ENCODE measurements around the gene NFATC2. TPM values are rescaled to one million over a fixed set of nuclear protein-coding genes. Genes with fewer than 3 reads are reported as not detected.

NFATC2 gene
- total RNA-seq, 1 donor from 2014 or later, result 11.0 TPM

DNA sequence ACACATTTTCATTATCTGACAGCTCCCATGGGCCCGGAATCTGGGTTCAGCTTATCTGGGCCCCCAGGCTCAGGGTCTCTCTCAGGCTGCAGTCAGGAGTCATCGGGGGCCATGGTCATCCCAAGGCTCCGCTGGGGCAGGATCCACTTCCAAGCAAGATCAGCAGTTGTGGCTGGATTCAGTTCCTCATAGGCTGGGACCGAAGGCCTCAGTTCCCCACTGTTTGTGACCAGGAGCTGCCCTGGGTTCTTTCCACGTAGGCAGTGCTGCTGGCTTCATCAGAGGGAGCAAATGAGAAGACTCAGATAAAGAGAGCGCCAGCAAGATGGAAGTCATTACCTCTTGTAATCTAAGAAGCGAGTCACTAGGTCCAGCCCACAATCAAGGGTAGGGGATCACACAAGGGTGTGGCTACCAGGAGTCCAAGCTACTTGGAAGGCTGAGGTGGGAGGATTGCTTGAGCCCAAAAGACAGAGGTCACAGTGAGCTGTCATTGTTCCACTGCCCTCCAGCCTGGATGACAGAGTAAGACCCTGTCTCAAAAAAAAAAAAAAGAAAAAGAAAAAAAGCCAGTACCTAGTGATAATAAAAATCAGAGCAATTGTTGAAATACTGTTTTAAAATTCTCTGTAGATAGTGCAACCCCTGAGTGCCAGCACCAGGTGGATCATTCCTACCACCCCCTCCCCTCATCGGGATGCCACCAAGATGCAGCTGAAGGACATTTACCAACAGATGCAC is 162.7 kb downstream of the NFATC2 start:
- no peak for ATAC-seq
- intact Hi-C loops (cut with DNase I), result loop anchor here (5.0 kb wide), 1 partner anchor 218 kb away; no protein-coding TSS in a partner anchor
- DNase-seq (ENCODE audit: low spot score), result peak; percentile 47

DNA sequence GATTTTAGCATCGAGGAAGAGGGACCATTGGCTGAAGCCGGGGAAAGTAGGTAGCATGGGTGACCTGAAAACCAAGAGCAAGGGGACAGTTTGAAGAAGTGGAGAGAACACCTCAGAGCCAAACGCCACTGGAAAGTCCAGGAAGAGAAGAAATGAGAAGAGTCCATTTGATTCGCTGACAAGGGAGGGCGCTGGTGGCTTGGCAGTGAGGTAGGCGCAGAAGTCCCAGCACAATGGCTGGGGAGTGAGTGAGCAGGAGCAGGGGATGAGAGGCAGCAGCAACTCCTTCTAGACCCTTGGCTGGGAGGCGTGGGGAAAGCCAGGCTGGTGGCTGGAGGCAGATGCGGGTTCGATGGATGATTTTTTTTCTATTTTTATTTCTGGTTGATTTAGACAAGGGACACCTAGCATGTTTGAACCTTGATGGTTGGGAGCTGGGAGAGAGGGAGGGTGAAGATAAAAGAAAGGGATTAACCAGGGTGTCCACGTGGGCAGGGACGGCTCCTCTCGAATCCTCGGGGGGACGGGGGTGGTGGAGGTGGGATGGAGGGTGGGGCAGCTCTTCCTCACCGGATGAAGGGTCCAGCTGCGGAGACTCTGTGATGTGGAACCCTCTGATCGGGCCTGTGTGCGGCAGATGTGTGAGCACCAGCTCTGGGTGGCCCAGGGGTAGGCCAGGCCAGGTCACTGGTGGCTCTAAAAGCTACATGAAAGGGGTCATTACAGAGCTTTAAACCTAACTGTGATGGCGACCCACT is 164.2 kb downstream of the NFATC2 start:
- ATAC-seq, result no peak
- intact Hi-C loops (cut with DNase I), result loop anchor here (5.0 kb wide), 1 partner anchor 219 kb away; no protein-coding TSS in a partner anchor
- DNase-seq (ENCODE audit: low spot score), result peak; percentile 52

DNA sequence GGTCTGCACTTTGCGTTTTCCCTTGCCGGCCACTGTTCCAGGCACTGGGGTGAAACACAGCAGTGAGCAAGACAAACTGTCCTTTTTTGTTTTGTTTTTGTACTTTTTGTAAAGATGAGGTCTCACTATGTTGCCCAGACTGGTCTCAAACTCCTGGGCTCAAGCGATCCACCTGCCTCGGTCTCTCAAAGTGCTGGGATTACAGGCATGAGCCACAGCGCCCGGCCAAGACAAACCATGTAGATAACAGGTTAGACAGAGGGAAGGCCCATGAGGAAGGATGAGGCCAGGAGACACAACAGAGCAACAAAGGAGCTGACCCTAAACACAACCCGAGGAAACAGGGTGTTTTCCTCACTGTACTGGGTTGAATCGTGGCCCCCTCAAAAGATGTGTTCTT is 165.4 kb downstream of the NFATC2 start:
- intact Hi-C loops (cut with DNase I), result loop anchor here (5.0 kb wide), 1 partner anchor 220 kb away; no protein-coding TSS in a partner anchor
- DNase-seq (ENCODE audit: low spot score) (no peak), ATAC-seq (no peak)

DNA sequence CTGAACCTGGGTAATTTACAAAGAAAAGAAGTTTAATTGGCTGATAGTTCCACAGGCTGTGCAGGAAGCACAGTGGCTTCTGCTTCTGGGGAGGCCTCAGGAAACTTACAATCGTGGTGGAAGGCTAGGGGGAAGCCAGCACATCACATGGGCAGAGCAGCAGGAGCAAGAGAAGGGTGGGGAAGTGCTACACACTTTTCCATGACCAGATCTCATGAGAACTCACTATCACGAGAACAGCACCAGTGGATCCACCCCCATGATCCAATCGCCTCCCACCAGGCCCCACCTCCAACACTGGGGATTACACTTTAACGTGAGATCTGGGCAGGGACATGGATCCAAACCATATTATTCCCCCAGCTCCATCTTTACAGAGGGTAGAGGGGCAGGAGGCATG is 166.4 kb downstream of the NFATC2 start:
- no peak for ATAC-seq
- intact Hi-C loops (cut with DNase I), result loop anchor here (5.0 kb wide), 1 partner anchor 221 kb away; no protein-coding TSS in a partner anchor
- no peak for DNase-seq (ENCODE audit: low spot score)

DNA sequence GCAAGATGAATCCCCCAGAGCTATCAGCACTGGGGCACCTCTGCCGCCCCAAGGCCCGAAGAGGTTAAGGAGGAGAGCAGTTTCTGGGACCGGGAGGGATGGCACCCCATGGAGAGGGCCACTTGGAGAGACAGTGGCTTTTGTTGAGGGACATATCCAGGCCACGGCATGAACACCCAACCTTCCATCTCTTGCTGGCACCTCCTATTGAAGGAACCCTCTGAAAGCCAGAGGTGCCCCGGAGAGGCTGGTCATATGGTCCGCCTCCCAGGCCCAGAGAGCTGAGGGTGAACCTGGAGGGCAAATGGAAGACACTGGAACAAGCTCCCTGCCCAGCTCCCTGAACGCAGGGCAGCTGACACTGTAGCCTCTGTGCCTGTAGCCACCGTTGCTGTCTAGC is 167.0 kb downstream of the NFATC2 start:
- DNase-seq (ENCODE audit: low spot score), result no peak

DNA sequence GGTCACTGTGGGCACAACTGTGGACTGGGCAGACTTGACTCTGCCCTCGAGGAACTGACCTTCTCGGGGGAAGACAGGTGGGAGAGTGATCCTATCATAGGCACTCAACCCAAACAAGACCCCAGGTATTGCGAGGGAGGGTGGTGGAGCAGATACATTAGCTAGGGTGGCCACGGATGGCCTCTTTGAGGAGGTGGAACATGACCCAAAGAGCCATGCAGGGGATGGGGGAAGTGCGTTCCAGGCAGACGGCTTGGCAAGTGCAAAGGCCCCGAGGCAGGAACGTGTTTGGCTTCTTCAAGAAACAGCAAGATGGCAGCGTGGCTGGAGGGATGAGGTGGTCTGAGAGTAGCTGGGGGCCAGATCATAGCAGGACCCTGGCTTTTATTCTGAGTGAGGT is 167.6 kb downstream of the NFATC2 start:
- ATAC-seq, result no peak
- intact Hi-C loops (cut with DNase I), result loop anchor here (5.0 kb wide), 1 partner anchor 222 kb away; no protein-coding TSS in a partner anchor
- DNase-seq (ENCODE audit: low spot score), result peak; percentile 49

More for the DNA sequence above, 167.0 kb downstream of the NFATC2 start:
- ATAC-seq, result no peak
- intact Hi-C loops (cut with DNase I), result loop anchor here (5.0 kb wide), 1 partner anchor 222 kb away; no protein-coding TSS in a partner anchor

DNA sequence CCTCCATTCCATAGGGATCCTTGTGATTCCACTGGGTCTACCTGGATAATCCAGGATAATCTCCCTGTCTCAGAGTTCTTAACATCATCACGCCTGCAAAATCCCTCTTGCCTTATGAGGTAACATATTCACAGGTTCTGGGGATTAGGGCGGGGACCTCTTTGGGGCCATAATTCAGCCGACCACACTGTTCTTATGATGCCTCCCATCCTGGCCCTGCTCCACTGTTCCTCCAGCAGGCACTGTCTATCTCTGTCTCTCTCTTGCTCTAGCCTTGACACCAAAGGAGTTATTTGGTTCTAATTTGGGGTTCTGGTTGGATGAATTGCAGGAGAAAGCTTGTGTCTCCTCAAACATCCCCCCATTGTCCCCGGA is 168.1 kb downstream of the NFATC2 start:
- DNase-seq (ENCODE audit: low spot score) (peak; percentile 19), ATAC-seq (no peak)
- intact Hi-C loops (cut with DNase I), result no loop called here

DNA sequence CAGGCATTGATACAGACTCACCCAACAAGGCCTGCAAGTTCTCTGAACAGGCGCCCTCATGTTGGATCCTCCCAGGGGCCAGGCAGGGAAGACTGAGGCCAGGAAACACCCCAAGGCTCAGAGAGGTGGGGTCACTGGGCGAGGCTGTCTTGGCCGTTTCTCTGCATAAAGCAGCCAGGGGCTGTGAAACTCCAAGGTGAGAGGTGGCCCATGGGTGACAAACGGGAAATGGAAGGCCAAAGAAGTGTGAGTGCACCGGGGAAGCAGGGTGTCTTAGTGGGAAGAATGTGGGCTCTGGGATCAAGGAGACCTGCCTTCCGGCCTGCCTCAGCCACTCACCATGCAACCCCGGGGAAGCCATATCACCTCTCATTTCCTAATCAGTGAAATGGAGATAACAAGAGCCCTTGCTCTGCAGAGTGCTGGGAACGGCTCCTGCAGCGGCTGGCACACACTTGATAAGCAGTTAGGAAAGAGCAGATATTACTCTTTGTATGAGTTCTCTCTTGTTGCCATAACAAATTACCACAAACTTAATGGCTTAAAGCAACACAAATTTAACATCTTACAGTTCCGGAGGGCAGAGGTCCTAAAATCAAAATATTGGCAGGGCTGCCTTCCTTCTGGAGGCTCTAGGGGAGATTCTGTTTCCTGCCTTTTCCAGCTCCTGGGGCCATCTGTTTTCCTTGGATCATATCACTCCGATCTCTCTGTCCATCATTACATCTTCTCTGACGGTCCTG is 168.6 kb downstream of the NFATC2 start:
- DNase-seq (ENCODE audit: low spot score) (no peak), ATAC-seq (peak; percentile 69)
- intact Hi-C loops (cut with DNase I), result no loop called here

DNA sequence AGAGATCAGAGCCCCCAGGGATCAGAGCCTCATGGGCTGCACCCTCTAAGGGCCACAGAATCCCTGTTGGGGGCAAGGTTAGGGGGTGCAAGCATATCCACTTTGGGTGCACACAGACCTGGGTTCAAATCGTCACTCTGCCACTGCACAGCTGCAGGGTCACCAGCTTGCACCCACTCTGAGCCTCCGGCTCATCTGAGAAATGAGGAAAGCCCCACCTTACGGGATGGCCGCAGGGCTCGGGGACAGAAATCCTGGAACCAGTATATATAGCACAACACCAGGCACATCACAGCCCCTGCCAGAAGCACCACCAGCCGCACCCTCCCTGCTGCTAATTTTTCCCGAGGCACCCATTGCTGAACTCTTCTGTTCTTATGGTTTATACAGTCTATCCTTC is 169.6 kb downstream of the NFATC2 start:
- DNase-seq (ENCODE audit: low spot score), result no peak
- no peak for ATAC-seq
- intact Hi-C loops (cut with DNase I), result no loop called here

DNA sequence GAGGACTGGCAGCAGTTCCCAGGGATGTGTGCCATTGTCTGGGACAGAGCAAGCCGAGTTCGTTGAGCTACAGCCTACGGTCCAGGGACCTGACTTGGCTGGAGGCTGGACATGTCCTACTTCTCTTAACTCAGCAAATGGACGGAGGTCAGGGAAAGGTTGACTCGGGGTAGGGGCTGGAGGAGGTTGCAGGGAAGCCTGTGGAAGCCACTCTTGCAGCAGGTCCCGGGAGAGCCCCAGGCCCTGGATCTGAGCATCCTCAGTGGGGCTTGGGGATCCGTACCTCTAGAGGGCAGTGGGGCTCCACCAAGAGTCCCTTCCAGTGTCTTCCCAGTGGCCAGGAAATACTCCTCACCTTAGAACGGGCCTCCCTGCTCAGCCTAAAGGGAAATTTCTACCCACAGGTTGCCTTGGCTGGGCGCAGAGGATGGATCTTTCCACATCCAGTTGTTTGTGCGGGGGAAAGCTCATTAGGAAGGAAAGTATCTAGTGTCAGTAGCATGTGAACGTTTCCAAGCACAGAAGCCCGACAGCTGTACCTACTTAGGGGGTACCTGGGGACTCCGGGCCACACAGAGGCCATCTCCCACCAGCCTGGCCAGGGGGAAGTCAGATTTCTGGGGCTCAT is 170.2 kb downstream of the NFATC2 start:
- intact Hi-C loops (cut with DNase I), result no loop called here
- ATAC-seq (peak; percentile 92), DNase-seq (ENCODE audit: low spot score) (peak; percentile 80)

DNA sequence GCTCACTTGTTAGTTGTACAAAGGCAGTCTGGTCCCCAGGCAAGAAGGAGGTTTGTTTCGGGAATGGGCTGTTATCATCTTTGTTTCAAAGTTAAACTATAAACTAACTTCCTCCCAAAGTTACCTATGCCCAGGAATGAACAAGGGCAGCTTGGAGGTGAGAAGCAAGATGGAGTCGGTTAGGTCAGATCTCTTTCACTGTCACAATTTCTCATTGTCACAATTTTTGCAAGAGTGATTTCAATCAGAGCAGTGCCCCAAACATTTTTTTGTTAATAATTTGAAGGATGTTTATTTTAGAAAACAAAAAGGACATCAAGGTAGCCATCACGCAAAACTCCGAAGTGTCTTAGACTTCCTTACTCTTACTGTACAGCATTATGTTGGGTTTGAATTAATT is 170.8 kb downstream of the NFATC2 start:
- ATAC-seq, result no peak
- intact Hi-C loops (cut with DNase I), result no loop called here
- no peak for DNase-seq (ENCODE audit: low spot score)

DNA sequence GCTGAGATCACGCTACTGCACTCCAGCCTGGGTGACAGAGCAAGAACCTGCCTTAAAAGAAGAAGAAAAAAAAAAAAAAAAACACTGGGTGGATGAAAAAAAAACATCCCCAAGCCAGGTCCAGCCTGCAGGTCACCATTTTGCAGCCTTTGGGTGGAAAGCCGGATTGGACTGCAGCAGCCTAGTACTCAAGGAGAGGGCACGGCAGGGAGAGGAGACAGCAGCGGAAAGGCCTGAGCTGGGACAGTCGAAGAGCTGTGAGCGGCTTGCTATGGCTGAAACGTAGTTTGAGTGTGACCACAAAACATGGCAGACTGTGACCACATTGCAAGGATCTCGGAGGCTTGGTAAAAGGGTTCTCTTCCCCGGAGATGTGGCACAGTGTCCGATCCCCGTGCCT is 173.0 kb downstream of the NFATC2 start:
- intact Hi-C loops (cut with DNase I), result no loop called here
- ATAC-seq (no peak), DNase-seq (ENCODE audit: low spot score) (no peak)

DNA sequence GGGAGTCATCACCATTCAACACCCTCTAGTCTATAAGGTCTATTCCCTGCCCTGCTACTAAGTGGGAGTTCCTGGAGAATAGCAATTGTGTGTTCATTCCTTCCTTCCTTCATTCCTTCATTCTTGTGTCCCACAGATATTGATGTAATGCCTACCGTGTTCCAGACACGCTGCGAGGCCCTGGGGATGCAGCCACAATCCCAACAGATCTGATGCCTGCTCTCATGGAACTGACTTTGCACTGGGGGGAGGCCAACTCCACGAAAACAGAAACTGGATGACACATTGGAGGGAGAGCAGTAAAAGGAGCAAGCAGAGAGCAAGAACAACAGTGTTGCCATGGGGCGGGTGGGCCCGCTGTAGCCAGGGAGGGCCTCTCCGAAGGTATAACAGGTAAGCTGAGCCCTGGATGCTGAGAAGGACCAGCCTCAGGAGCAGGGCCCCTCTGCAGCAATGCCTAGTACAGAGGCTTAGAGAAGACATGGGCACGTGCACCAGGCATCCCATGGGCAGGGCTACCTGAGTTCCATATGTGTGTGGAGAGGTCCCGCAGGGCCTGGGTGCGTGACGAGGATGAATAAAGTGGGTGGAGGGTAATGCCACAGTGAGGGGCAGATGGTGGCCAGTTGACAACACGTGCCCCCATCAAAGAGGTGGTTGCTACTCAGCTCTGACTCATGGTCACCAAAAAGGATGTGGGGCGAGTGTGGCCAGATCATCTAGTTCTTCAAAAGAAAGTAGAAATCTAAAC is 173.9 kb downstream of the NFATC2 start:
- ATAC-seq, result no peak
- intact Hi-C loops (cut with DNase I), result no loop called here
- DNase-seq (ENCODE audit: low spot score), result no peak

DNA sequence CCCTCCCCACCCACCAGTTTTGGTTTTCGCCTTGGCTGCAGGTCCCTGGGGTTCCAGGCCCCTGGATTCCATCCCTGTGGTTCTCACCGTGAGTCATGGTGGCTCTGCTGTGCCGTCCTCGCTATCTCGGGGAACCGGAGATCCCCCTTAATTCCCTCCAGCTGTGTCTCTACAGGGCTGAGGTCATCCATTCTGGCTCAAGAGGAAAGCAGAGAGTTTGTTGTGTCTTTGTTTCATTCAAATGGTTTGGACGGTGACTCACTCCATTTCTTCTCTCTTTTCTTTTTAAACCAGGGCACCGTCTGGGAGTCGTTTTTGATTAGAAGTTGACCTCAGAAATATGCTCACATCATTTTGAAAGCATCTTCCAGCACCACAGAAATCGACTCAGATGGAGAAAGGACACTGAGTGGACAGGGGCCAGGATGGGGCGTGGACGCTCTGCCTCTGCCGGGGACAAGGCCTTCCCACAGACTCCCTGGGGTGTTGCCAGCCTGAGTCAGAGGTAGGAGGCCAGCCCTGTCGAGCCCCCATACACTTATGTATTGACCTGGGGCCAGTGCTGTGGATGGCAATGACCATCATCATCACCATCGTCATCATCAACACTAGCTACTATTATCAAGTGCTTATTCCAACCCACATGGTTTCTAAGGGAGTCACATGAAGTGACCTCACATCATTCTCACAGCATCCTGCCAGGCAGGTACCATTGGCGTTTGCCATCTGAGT is 176.2 kb downstream of the NFATC2 start:
- ATAC-seq (peak; percentile 90), DNase-seq (ENCODE audit: low spot score) (peak; percentile 74)
- intact Hi-C loops (cut with DNase I), result no loop called here

DNA sequence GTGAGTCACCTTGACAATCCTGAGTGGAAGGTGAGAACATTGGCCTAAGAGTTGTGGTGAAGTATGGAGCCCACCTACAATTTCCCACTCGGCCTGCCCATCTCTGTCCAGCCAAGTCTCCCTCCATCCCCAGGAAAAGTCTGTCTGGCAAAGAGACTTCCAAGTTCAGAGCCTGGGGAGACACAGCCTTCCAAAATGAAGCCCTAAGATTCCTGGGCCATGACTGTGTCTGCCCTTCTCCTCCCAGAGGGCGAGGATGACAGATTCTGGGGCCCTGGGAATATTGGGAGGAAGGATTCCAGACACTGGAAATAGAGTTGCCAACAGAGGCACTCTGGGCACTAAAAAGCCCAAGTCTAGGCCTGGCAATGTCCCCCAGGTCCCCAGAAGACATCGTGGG is 176.8 kb downstream of the NFATC2 start:
- intact Hi-C loops (cut with DNase I), result no loop called here
- no peak for ATAC-seq
- no peak for DNase-seq (ENCODE audit: low spot score)

DNA sequence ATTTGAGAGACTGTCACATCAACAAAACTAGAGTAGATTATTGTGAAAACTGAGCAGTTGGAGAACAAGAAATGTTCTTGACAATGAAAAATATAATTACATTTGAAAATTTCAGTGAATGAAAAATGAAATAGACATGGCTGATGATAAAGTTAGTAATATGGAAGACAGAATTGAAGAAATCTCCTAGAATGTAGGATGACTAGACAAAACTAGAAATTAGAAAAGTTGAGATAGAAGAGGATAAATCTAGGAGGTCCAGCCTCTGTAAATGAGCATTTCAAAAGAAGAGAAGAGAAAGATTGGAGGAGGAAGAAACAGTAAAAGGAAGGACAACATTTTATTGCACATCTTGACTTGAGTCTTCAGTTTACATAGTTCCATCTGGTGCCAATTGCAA is 178.7 kb downstream of the NFATC2 start:
- ATAC-seq (no peak), DNase-seq (ENCODE audit: low spot score) (no peak)
- intact Hi-C loops (cut with DNase I), result no loop called here

DNA sequence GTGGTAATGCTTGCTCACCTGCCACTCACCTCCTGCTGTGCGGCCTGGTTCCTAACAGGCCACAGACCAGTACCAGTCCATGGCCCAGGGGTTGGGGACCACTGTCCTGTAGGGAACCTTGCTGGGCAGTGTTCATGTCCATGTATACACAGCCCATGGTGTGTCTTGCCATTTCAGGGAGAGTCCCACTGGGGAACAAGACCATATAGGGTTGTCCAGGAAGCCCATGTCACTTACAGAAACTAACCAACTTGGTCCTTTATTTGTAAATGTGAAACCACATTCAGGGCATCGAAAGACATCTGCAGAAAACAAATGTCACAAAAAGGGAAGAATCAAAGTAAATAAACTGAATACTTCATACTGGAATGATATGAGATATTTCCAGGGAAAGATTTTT is 179.1 kb downstream of the NFATC2 start:
- intact Hi-C loops (cut with DNase I), result no loop called here
- ATAC-seq, result no peak
- DNase-seq (ENCODE audit: low spot score), result no peak

DNA sequence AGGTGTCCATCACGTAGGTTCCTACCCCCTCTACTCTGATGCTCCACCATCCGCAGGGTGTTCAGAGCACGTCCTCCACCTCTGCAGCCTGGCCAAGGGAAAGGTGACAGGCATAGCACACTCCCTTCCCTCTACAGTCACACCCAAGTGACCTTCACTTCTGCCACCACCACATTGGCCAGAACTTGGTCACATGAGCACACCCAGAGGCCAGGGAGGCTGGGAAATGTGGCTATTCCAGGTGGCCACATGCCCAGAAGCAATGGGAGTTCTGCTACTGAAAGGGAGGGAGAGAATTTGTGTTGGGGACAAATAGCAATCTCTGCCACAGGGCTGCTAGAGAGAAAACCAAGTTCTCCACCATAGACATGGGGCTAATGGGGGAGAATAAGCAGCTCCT is 180.3 kb downstream of the NFATC2 start:
- intact Hi-C loops (cut with DNase I), result no loop called here
- ATAC-seq, result no peak
- DNase-seq (ENCODE audit: low spot score), result no peak

All from sciatic nerve (tissue), 2 donors.